SK-N-SH (cell line): ENCODE measurements around the gene A2ML1. TPM values are rescaled to one million over a fixed set of nuclear protein-coding genes. Genes with fewer than 3 reads are reported as not detected.
"Not testable (repeated sequence)": the region's sequence is repeated elsewhere in the genome, so short reads cannot be mapped to it uniquely, and the experiment has no call there.

Experiments
- CTCF ChIA-PET: fragments of 300-600, 350-600 bp; formaldehyde crosslinking; extraction: SDS; loops from one replicate; lab custom pipeline; 2021; lab: Yijun Ruan, JAX
- POLR2A ChIA-PET: fragments of 350-600 bp; sonication (Branson Sonifier 250); formaldehyde crosslinking; extraction: SDS; loops from one replicate; lab custom pipeline; 2020; ENCODE audit warnings: antibody characterized with exemption, inconsistent platforms; lab: Yijun Ruan, JAX
- DNase-seq: peaks from one replicate; pipeline ENCODE4 v3.0.0; 2012
- H2AFZ ChIP-seq: fragments of 200-600 bp; sonication (generic); 2 replicates; pipeline ENCODE4 v1.8.1; 2016; ENCODE audit warnings: antibody characterized with exemption, mild to moderate bottlenecking, low read depth
- H3F3A ChIP-seq: fragments of 200-600 bp; sonication (generic); replicated peaks from 2 replicates; pipeline ENCODE3; 2016; ENCODE audit warnings: antibody characterized with exemption, mild to moderate bottlenecking; ENCODE audit not compliant: insufficient read depth
- H3K27ac ChIP-seq, 2 experiments: fragments of 200-500 bp in 1 of 2; fragments of 200-600 bp in 1 of 2; sonication (Bioruptor generic) in 1 of 2; sonication (generic), shearing (Covaris generic) in 1 of 2; 2 replicates each; pipeline versions ENCODE4 v1.5.1 to v1.6.1; 2014 to 2016; ENCODE audit warnings: low read depth in 2 of 2, inconsistent platforms in 1 of 2, low read length in 1 of 2, mild to moderate bottlenecking in 1 of 2, mixed read lengths in 1 of 2
- H3K27me3 ChIP-seq: fragments of 200-600 bp; sonication (generic), shearing (Covaris generic); 2 replicates; pipeline ENCODE4 v1.6.1; 2016; ENCODE audit warnings: mixed run types; ENCODE audit not compliant: insufficient read depth
- H3K36me3 ChIP-seq, 2 experiments: fragments of 200-500 bp in 1 of 2; fragments of 200-600 bp in 1 of 2; sonication (Bioruptor generic) in 1 of 2; sonication (generic) in 1 of 2; replicated peaks in 1 of 2; 2 replicates each; pipeline versions ENCODE3 to v1.5.1; 2014 to 2016; ENCODE audit warnings: low read length in 1 of 2, mild to moderate bottlenecking in 1 of 2; ENCODE audit not compliant: insufficient read depth in 2 of 2, control insufficient read depth in 1 of 2
- H3K4me1 ChIP-seq, 2 experiments: fragments of 200-500 bp in 1 of 2; fragments of 200-600 bp in 1 of 2; sonication (Bioruptor generic) in 1 of 2; sonication (generic), shearing (Covaris generic) in 1 of 2; 2 replicates each; pipeline versions ENCODE4 v1.5.1 to v1.6.1; 2014 to 2016; ENCODE audit warnings: low read depth in 1 of 2, low read length in 1 of 2, mixed run types in 1 of 2; ENCODE audit not compliant: insufficient read depth in 2 of 2, control insufficient read depth in 1 of 2
- H3K4me2 ChIP-seq: fragments of 200-600 bp; sonication (generic), shearing (Covaris generic); 2 replicates; pipeline ENCODE4 v1.6.1; 2017; ENCODE audit warnings: mixed run types
- H3K4me3 ChIP-seq, 2 experiments: fragments of 200-500 bp in 1 of 2; fragments of 200-600 bp in 1 of 2; sonication (Bioruptor generic) in 1 of 2; sonication (generic), shearing (Covaris generic) in 1 of 2; 2 replicates each; pipeline versions ENCODE4 v1.5.1 to v1.8.1; 2014 to 2016; ENCODE audit warnings: low read depth in 2 of 2, inconsistent platforms in 1 of 2, low read length in 1 of 2, mild to moderate bottlenecking in 1 of 2, mixed read lengths in 1 of 2, moderate library complexity in 1 of 2
- H3K79me2 ChIP-seq: fragments of 200-600 bp; sonication (generic); 2 replicates; pipeline ENCODE4 v1.8.1; 2017; ENCODE audit warnings: mild to moderate bottlenecking; ENCODE audit not compliant: insufficient read depth
- H3K9ac ChIP-seq: fragments of 200-600 bp; sonication (generic); 2 replicates; pipeline ENCODE4 v1.6.1; 2017; ENCODE audit warnings: mixed run types
- H3K9me2 ChIP-seq: fragments of 200-600 bp; sonication (generic); 2 replicates; pipeline ENCODE4 v1.6.1; 2017; ENCODE audit warnings: mixed run types
- H3K9me3 ChIP-seq: fragments of 200-600 bp; sonication (generic); 2 replicates; pipeline ENCODE4 v1.6.1; 2017; ENCODE audit warnings: mixed run types, mild to moderate bottlenecking, moderate library complexity
- H4K20me1 ChIP-seq: fragments of 200-600 bp; sonication (generic); 2 replicates; pipeline ENCODE4 v1.6.1; 2017; ENCODE audit warnings: mild to moderate bottlenecking, mixed run types; ENCODE audit not compliant: insufficient read depth
- CHD2 ChIP-seq: fragments of 150-350 bp; IDR thresholded peaks from 2 replicates; pipeline ENCODE4 v1.6.1; 2018; ENCODE audit warnings: low read length; ENCODE audit not compliant: partially characterized antibody
- ELF1 ChIP-seq: IDR thresholded peaks from 2 replicates; pipeline ENCODE4 v1.4.0; 2012
- EP300 ChIP-seq, 2 experiments: IDR thresholded peaks; 2 replicates each; pipeline versions ENCODE4 v1.4.0 to v1.6.1; 2012; ENCODE audit warnings: borderline replicate concordance in 1 of 2, low read depth in 1 of 2, low read length in 1 of 2
- EZH2phosphoT487 ChIP-seq: fragments of 200-600 bp; sonication (generic); IDR thresholded peaks from 2 replicates; pipeline ENCODE4 v1.6.1; 2017; ENCODE audit warnings: low read depth, mixed run types, mild to moderate bottlenecking, antibody characterized with exemption, moderate library complexity, borderline replicate concordance
- FOXJ3 ChIP-seq: sonication (generic); formaldehyde crosslinking; IDR thresholded peaks from 2 replicates; pipeline ENCODE4 v1.5.1; 2020; ENCODE audit warnings: mild to moderate bottlenecking, missing genetic modification reagents
- GABPA ChIP-seq: IDR thresholded peaks from 2 replicates; pipeline ENCODE4 v1.4.0; 2012; ENCODE audit warnings: low read depth, mild to moderate bottlenecking
- IRF3 ChIP-seq: fragments of 150-350 bp; IDR thresholded peaks from 2 replicates; pipeline ENCODE4 v1.6.1; 2016; ENCODE audit warnings: mild to moderate bottlenecking, low read depth, low read length
- MEF2A ChIP-seq: IDR thresholded peaks from 2 replicates; pipeline ENCODE4 v1.4.0; 2012; ENCODE audit warnings: low read depth, borderline replicate concordance
- POLR2AphosphoS5 ChIP-seq: IDR thresholded peaks from 2 replicates; pipeline ENCODE4 v1.6.1; 2012; ENCODE audit warnings: low read depth, low read length
- RAD21 ChIP-seq: IDR thresholded peaks from 2 replicates; pipeline ENCODE4 v1.6.1; 2012; ENCODE audit warnings: mild to moderate bottlenecking, low read length
- SIN3A ChIP-seq: IDR thresholded peaks from 2 replicates; pipeline ENCODE4 v1.6.1; 2012; ENCODE audit warnings: low read depth, mild to moderate bottlenecking, low read length, moderate library complexity, borderline replicate concordance
- SMC3 ChIP-seq: IDR thresholded peaks from 2 replicates; pipeline ENCODE4 v1.6.1; 2012; ENCODE audit warnings: low read depth, low read length, improper control_type of control experiment
- TAF1 ChIP-seq: IDR thresholded peaks from 2 replicates; pipeline ENCODE4 v1.6.1; 2012; ENCODE audit warnings: low read depth, mild to moderate bottlenecking, low read length, moderate library complexity, borderline replicate concordance
- TCF12 ChIP-seq: IDR thresholded peaks from 2 replicates; pipeline ENCODE4 v1.4.0; 2012
- TEAD4 ChIP-seq: IDR thresholded peaks from 2 replicates; pipeline ENCODE4 v1.4.0; 2012; ENCODE audit warnings: mild to moderate bottlenecking, borderline replicate concordance; ENCODE audit not compliant: insufficient read depth
- USF2 ChIP-seq: fragments of 150-350 bp; IDR thresholded peaks from 2 replicates; pipeline ENCODE4 v1.6.1; 2017; ENCODE audit warnings: antibody characterized with exemption, low read length, low read depth, borderline replicate concordance
- WGBS: methylation state at CpG from one replicate; pipeline ENCODE4 v1.1.6; 2017; ENCODE audit warnings: low lambda C conversion rate; 5-methylcytosine and 5-hydroxymethylcytosine counted together
- polyA plus RNA-seq, 3 experiments: library from polyadenylated mRNA; depleted of rRNA; stranded (reverse); fragments of >200 nt; gene quantifications; 2 replicates each; pipeline ENCODE4 v1.2.3, GENCODE V29; 2012
- TF ChIP-seq, protein P1 (sequence below): IDR thresholded peaks from 2 replicates; pipeline ENCODE4 v1.4.0; 2012; ENCODE audit warnings: low read depth
- TF ChIP-seq, protein P2 (sequence below): IDR thresholded peaks from 2 replicates; pipeline ENCODE4; 2012
- TF ChIP-seq, protein P3 (sequence below): IDR thresholded peaks from 2 replicates; pipeline ENCODE4 v1.4.0; 2012; ENCODE audit warnings: low read depth, borderline replicate concordance

Gene A2ML1
- polyA plus RNA-seq, 1 of the 3 experiments (the other 2 are of a cell fraction): not detected

DNA sequence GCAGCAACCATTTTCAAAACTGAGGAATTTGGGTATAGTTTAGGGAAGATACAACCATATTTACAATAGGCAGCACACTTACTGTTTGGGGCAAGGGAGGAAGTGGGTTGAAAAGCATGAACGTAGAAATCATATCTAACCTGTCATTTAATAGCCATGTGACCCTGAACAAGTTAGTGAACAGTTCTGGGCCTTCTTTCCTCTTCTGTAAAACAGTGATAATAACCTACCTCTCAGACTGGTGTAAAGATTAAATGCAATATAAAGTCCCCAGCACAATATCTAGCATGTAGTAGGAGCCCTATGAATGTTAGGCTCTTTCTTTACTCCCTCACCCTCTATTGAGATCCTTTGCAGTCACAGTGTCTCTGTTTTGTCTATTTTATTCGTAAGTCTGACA is 33.5 kb downstream of the A2ML1 start:
- CTCF ChIA-PET: interaction anchor here (3.5 kb wide), 1 partner anchor 35 kb away, joined by 14 read pairs; no protein-coding TSS in a partner anchor
- H3K36me3 ChIP-seq: no peaks in the 10 kb centered on the region
- no peaks in the 10 kb centered on the region for H3K9me2 ChIP-seq
- H3K4me1 ChIP-seq: no peaks in the 10 kb centered on the region
- H2AFZ ChIP-seq: no peak overlapping the region
- no peak overlapping the region for H3K4me3 ChIP-seq
- H4K20me1 ChIP-seq: no peaks in the 10 kb centered on the region
- no peaks in the 10 kb centered on the region for H3F3A ChIP-seq
- 13% methylated on average over 2 of the region's 2 CpGs for WGBS
- H3K4me2 ChIP-seq: no peak overlapping the region
- TF ChIP-seq CHD2 (no peak), FOXJ3 (CRISPR knock-in tag) (no peak), SMC3 (no peak), MEF2A (no peak), GABPA (no peak), USF2 (no peak), TAF1 (no peak), EZH2phosphoT487 (no peak), TEAD4 (no peak), TCF12 (no peak), ELF1 (no peak), SIN3A (no peak), POLR2AphosphoS5 (no peak), RAD21 (no peak), EP300 (IDR thresholded peaks at IDR 0.05; ENCODE audit: borderline replicate concordance in 1 of 2, low read depth in 1 of 2, low read length in 1 of 2) (no peak), IRF3 (no peak)
- TF ChIP-seq, protein P1, sequence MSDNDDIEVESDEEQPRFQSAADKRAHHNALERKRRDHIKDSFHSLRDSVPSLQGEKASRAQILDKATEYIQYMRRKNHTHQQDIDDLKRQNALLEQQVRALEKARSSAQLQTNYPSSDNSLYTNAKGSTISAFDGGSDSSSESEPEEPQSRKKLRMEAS: no peak
- TF ChIP-seq, protein P2, sequence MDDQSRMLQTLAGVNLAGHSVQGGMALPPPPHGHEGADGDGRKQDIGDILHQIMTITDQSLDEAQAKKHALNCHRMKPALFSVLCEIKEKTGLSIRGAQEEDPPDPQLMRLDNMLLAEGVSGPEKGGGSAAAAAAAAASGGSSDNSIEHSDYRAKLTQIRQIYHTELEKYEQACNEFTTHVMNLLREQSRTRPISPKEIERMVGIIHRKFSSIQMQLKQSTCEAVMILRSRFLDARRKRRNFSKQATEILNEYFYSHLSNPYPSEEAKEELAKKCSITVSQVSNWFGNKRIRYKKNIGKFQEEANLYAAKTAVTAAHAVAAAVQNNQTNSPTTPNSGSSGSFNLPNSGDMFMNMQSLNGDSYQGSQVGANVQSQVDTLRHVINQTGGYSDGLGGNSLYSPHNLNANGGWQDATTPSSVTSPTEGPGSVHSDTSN: no peak
- TF ChIP-seq, protein P3, sequence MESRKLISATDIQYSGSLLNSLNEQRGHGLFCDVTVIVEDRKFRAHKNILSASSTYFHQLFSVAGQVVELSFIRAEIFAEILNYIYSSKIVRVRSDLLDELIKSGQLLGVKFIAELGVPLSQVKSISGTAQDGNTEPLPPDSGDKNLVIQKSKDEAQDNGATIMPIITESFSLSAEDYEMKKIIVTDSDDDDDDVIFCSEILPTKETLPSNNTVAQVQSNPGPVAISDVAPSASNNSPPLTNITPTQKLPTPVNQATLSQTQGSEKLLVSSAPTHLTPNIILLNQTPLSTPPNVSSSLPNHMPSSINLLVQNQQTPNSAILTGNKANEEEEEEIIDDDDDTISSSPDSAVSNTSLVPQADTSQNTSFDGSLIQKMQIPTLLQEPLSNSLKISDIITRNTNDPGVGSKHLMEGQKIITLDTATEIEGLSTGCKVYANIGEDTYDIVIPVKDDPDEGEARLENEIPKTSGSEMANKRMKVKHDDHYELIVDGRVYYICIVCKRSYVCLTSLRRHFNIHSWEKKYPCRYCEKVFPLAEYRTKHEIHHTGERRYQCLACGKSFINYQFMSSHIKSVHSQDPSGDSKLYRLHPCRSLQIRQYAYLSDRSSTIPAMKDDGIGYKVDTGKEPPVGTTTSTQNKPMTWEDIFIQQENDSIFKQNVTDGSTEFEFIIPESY: no peak
- no peak overlapping the region for H3K9ac ChIP-seq
- no peaks in the 10 kb centered on the region for H3K9me3 ChIP-seq
- POLR2A ChIA-PET: no interaction called here
- no peaks in the 10 kb centered on the region; the same call in 1 of the 2 replicates for H3K27me3 ChIP-seq
- no peak overlapping the region for H3K27ac ChIP-seq
- no peak for DNase-seq
- no peaks in the 10 kb centered on the region for H3K79me2 ChIP-seq

DNA sequence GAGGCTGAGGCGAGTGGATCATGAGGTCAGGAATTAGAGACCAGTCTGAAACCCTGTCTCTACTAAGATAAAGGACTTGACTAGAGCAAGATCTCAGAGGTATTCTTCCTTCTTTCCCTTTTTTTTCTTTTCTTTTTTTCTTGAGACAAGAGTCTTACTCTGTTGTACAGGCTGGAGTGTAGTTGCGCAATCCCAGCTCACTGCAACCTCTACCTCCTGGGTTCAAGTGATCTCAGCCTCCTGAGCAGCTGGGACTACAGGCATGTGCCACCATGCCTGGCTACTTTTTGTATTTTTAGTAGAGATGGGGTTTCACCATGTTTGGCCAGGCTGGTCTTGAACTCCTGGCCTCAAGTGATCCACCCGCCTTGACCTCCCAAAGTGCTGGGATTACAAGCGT is 37.0 kb downstream of the A2ML1 start:
- not testable (repeated sequence) for H3K9ac ChIP-seq, DNase-seq

More for the DNA sequence above, 37.0 kb downstream of the A2ML1 start:
- H3K4me3 ChIP-seq, H3K9me3 ChIP-seq, H3K27me3 ChIP-seq, POLR2A ChIA-PET, H3F3A ChIP-seq, H3K4me1 ChIP-seq, H3K27ac ChIP-seq, H2AFZ ChIP-seq, H4K20me1 ChIP-seq, H3K79me2 ChIP-seq, H3K4me2 ChIP-seq, H3K9me2 ChIP-seq, H3K36me3 ChIP-seq: not testable (repeated sequence)
- CTCF ChIA-PET: interaction anchor here (1.0 to 3.0 kb wide), 9 partner anchors 8 to 202 kb away, joined by 3 to 25 read pairs (median 6); no protein-coding TSS in a partner anchor
- 70% methylated on average over 4 of the region's 4 CpGs for WGBS
